Stimulated activated CD8-positive, alpha-beta memory T cell treated with anti-CD3 and anti-CD28 coated beads, Interleukin-12 subunit alpha, Interleukin-12 subunit beta, amount 100 ng/mL, for 24 hours (primary cell): ENCODE data around the gene GRIN1.

Source experiments
- DNase-seq: peaks from one replicate; pipeline ENCODE4 v3.0.0-alpha.2; 2020; ENCODE audit errors: extremely low read depth

GRIN1 gene

GRCh38 chr9:137138722-137139467, at the start of gene GRIN1:
Gene GRIN1 (plus strand): TSS chr9:137139154. CDS start chr9:137139487, 333 bp downstream.
- DNase-seq = no peak

GRCh38 chr9:137089232-137089947, 49.6 kb upstream of the GRIN1 start:
- DNase-seq = no peak

- DNase-seq = peak; percentile 64
Measured at GRCh38 chr9:137095664-137096517, 43.1 kb upstream of the GRIN1 start.

- DNase-seq = no peak
Measured at GRCh38 chr9:137096785-137097546, 42.0 kb upstream of the GRIN1 start.

GRCh38 chr9:137097761-137098462, 41.0 kb upstream of the GRIN1 start:
- DNase-seq = no peak

GRCh38 chr9:137099231-137099630, 39.7 kb upstream of the GRIN1 start:
- DNase-seq = no peak

- no peak for DNase-seq
Measured at GRCh38 chr9:137103206-137103999, 35.6 kb upstream of the GRIN1 start.

- no peak for DNase-seq
Measured at GRCh38 chr9:137105814-137106661, 32.9 kb upstream of the GRIN1 start.

- no peak for DNase-seq
Measured at GRCh38 chr9:137106662-137107250, 32.2 kb upstream of the GRIN1 start.

- DNase-seq = no peak
Measured at GRCh38 chr9:137107312-137107921, 31.5 kb upstream of the GRIN1 start.

GRCh38 chr9:137107982-137108381, 31.0 kb upstream of the GRIN1 start:
- DNase-seq = no peak

- DNase-seq = no peak
Measured at GRCh38 chr9:137108608-137109249, 30.2 kb upstream of the GRIN1 start.

- DNase-seq = no peak
Measured at GRCh38 chr9:137109250-137110146, 29.5 kb upstream of the GRIN1 start.

GRCh38 chr9:137110147-137110910, 28.6 kb upstream of the GRIN1 start:
- no peak for DNase-seq

- no peak for DNase-seq
Measured at GRCh38 chr9:137110911-137111787, 27.8 kb upstream of the GRIN1 start.
